Measurements from ENCODE around the gene C2orf78. TPM values are rescaled to one million over a fixed set of nuclear protein-coding genes. Genes with fewer than 3 reads are reported as not detected.

The C2orf78 gene
- total RNA-seq, 1 donor from 2014 or later, result not detected

DNA sequence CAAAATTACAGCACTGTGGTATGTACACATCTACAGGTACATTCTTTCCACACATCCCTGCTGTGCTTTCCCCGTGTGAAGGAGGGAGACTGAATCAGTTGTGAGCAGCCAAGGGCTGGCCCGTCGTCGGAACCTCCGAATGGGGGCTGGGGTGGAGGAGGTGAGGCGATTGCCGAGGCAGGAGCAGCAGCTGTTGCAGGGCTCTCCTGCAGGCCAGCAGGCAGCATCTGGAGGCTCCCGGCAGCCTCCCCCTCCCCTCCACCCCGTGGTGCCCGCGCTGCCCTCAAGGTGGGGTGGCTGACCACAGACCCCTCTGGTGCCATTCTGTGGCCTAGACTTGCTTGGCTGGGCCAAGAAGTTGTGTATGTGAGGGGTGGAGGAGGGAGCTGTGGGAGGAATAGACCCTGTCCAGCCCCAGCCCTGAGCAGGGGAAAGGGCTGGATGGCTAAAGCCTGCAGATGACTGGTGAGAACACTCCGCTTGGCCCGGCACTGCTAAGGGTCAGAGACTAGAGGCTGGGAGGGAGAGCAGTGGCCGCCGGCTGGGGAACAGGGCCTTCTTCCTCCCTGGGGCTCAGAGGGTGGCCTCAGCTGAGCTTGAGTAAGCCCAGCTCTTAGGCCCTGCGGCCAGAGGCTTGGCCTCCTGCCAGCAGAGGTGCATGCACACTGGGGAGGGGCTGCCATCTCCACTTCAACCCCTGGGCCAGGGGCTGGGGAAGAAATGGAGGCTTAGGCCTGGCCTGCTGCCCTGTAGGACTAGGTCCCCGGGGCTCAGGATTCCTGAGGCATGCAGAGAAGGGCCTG, 52.4 kb downstream of the C2orf78 start:
- DNase-seq (ENCODE audit: low spot score), result no peak
- Mint-ChIP-seq H3K27me3 (ENCODE audit: unreplicated experiment) (no peaks in the 10 kb centered on the region), H3K4me1 (ENCODE audit: unreplicated experiment) (peaks cover 2% of the 10 kb centered on the region), H3K4me3 (ENCODE audit: unreplicated experiment) (no peak overlapping the region), H3K36me3 (ENCODE audit: low read depth, unreplicated experiment) (peaks cover 10% of the 10 kb centered on the region), H3K27ac (ENCODE audit: unreplicated experiment) (no peak overlapping the region), H3K9me3 (ENCODE audit: unreplicated experiment) (no peaks in the 10 kb centered on the region)
- TF ChIP-seq, protein P1, sequence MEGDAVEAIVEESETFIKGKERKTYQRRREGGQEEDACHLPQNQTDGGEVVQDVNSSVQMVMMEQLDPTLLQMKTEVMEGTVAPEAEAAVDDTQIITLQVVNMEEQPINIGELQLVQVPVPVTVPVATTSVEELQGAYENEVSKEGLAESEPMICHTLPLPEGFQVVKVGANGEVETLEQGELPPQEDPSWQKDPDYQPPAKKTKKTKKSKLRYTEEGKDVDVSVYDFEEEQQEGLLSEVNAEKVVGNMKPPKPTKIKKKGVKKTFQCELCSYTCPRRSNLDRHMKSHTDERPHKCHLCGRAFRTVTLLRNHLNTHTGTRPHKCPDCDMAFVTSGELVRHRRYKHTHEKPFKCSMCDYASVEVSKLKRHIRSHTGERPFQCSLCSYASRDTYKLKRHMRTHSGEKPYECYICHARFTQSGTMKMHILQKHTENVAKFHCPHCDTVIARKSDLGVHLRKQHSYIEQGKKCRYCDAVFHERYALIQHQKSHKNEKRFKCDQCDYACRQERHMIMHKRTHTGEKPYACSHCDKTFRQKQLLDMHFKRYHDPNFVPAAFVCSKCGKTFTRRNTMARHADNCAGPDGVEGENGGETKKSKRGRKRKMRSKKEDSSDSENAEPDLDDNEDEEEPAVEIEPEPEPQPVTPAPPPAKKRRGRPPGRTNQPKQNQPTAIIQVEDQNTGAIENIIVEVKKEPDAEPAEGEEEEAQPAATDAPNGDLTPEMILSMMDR (IDR thresholded peaks at IDR 0.05; ENCODE audit: unreplicated experiment), result no peak

DNA sequence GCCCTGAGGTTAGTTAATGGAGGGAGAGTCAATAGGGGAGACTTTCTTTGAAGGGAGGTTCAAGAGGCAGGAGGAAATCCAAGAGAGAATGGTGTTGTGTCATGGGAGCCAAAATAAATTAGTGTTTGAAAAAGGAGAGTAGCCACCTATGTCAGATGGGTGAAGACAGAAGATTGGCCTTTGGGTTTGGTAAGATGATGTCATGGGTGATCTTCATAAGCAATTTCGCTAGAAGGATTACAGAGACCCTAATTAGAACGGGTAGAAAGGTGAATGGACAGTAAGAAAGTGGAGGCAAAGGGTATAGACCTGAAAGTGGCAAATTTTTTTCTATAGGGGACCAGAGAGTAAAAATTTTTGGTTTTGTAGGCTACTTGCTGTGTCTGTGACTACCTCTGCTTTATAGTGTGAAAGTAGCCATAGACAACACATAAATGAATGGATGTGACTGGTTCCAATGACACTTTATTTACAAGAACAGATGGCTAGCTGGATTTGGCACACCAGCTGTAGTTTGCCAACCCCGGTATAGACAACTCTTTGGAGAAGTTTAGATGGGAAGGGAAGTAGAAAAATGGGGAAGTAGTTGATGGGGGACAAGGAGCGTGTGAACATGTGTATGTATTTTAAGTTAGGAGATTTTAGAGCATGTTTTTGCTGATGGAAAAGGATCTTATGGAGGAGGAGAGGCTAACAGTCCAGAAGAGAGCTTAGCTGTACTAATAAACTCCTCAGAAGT, 54.0 kb downstream of the C2orf78 start:
- Mint-ChIP-seq H3K27ac (ENCODE audit: unreplicated experiment) (no peak overlapping the region), H3K36me3 (ENCODE audit: low read depth, unreplicated experiment) (peaks cover 5% of the 10 kb centered on the region), H3K4me3 (ENCODE audit: unreplicated experiment) (no peak overlapping the region), H3K27me3 (ENCODE audit: unreplicated experiment) (no peaks in the 10 kb centered on the region), H3K4me1 (ENCODE audit: unreplicated experiment) (peaks cover 2% of the 10 kb centered on the region), H3K9me3 (ENCODE audit: unreplicated experiment) (no peaks in the 10 kb centered on the region)
- TF ChIP-seq, protein P1 (IDR thresholded peaks at IDR 0.05; ENCODE audit: unreplicated experiment), result no peak
- no peak for DNase-seq (ENCODE audit: low spot score)

DNA sequence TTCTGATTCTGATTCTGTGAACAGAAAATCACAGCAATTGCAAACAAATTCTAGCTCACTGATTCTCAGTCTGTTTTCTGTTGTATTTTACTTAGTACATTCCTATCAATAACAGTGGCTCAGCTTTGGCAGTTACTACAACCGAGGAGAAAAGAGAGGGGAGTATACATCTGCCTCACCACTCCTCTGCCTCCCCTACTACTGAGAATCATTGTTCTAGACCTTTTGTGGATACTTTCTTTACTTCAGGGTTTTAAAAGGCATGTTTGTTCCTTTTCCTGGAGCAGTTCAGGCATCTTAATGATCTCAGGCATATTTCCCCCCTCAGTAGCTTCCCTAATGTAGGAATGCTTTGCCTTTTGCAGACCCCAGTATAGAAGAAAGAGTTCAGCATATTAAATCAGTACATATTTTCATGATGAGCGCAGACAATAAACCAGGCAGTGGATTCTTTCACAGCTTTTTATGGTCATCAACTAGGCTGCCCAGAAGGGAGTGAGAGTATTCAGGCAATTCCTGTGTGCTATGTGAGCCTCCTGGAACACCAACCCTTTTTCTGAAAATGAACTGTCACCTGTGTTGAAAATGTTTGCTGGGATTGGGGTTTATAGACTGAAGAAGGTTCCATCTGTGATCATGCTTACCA, 55.0 kb downstream of the C2orf78 start:
- H3K36me3 Mint-ChIP-seq (ENCODE audit: low read depth, unreplicated experiment), result peaks cover 5% of the 10 kb centered on the region
- H3K27ac Mint-ChIP-seq (ENCODE audit: unreplicated experiment), result no peak overlapping the region
- H3K9me3 Mint-ChIP-seq (ENCODE audit: unreplicated experiment), result no peaks in the 10 kb centered on the region
- no peak overlapping the region for H3K4me3 Mint-ChIP-seq (ENCODE audit: unreplicated experiment)
- TF ChIP-seq, protein P1 (IDR thresholded peaks at IDR 0.05; ENCODE audit: unreplicated experiment), result no peak
- H3K27me3 Mint-ChIP-seq (ENCODE audit: unreplicated experiment), result no peaks in the 10 kb centered on the region
- no peak for DNase-seq (ENCODE audit: low spot score)
- H3K4me1 Mint-ChIP-seq (ENCODE audit: unreplicated experiment), result peaks cover 3% of the 10 kb centered on the region

DNA sequence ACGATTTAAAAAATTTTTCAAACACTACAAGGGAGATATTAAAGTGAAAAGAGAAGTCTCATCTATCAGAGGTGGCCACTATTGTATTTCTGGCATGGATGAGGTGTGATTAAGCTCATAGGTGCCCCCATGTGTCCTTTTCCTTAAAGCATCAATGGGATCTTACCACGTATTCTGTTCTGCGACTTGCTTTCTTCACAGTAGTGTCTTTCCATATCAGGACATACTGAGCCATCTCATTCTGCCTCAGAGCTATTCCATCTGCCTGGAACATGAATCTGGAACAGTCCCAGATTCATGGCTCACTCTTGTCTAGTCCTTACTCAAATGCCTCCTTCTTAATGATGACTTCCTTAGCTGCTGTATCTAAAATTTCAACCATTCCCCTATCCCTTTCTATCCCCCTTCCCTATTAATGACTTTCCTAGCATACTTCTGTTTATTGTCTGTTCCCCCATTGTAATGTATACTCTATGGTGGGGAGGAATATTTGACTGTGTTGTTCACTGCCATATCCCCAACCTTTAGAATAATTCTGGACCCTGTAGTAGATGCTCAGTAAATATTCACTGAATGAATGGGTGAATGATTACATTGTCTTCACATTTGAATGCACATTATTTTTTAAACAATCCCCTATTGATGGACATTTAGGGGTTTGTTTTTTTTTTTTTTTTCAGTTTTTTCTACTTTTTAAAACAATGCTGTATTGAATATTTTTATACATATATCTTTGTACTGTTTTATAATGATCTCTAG, 55.8 kb downstream of the C2orf78 start:
- TF ChIP-seq, protein P1 (IDR thresholded peaks at IDR 0.05; ENCODE audit: unreplicated experiment), result no peak
- no peak overlapping the region for H3K27ac Mint-ChIP-seq (ENCODE audit: unreplicated experiment)
- no peaks in the 10 kb centered on the region for H3K9me3 Mint-ChIP-seq (ENCODE audit: unreplicated experiment)
- DNase-seq (ENCODE audit: low spot score), result no peak
- no peaks in the 10 kb centered on the region for H3K27me3 Mint-ChIP-seq (ENCODE audit: unreplicated experiment)
- peaks cover under 1% of the 10 kb centered on the region for H3K36me3 Mint-ChIP-seq (ENCODE audit: low read depth, unreplicated experiment)
- H3K4me1 Mint-ChIP-seq (ENCODE audit: unreplicated experiment), result peaks cover 5% of the 10 kb centered on the region
- H3K4me3 Mint-ChIP-seq (ENCODE audit: unreplicated experiment), result no peak overlapping the region

All from endothelial cell (in vitro differentiated cells).